ENCODE measurements around the gene KIAA0319L. TPM values are rescaled to one million over a fixed set of nuclear protein-coding genes. Genes with fewer than 3 reads are reported as not detected.

KIAA0319L gene
- total RNA-seq, 1 experiment from 2014 or later: 46.4 TPM

DNA sequence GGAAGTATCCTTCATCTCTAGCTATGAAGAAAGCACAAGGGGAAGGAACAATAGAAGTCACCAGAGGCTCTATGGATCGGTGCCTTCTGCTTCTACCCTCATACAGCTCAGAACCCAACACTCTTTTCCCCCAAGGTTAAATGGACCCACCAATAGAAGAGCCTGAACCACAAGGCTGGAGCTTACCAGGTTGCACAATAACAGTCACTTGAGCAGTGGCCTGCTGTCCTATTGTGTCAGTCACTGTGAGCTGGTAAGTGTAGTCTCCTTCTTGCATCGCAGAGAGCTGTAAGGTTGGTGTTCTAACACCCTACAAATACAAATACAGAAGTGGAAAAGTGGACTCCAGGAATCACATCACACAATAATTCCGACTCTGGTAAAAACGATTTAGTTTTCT lies 103.0 kb downstream of the KIAA0319L start:
- no peak overlapping the region for H3K27ac ChIP-seq (ENCODE audit: insufficient read length, low read depth, low read length)
- Mint-ChIP-seq H3K27ac (peak overlapping the region in 1 of 3 experiments; percentile 66; a peak in 1 of 7 replicates), H3K27me3 (ENCODE audit: low read depth) (no peaks in the 10 kb centered on the region), H3K4me3 (no peak overlapping the region), H3K9me3 (no peaks in the 10 kb centered on the region), H3K36me3 (ENCODE audit: insufficient read depth in 1 of 3, low read depth in 3 of 3) (peaks cover 20 to 53% (median 50%) of the 10 kb centered on the region in 3 experiments; a peak in 6 of 7 replicates), H3K4me1 (no peaks in the 10 kb centered on the region)
- no peak overlapping the region for H3K4me2 ChIP-seq (ENCODE audit: insufficient read depth, insufficient read length, low read length)
- H3K23ac ChIP-seq (ENCODE audit: insufficient read length, low read depth, low read length): no peak overlapping the region
- no peak overlapping the region for H2BK5ac ChIP-seq (ENCODE audit: insufficient read length, low read length)
- no CpG with 5 or more reads among the region's 4 CpGs for WGBS (ENCODE audit: extremely low coverage, insufficient read length, low lambda C conversion rate)
- no peak overlapping the region for H2BK15ac ChIP-seq (ENCODE audit: low read depth, low read length)
- no peak overlapping the region for H2AFZ ChIP-seq (ENCODE audit: low read length)
- H2AK5ac ChIP-seq (ENCODE audit: insufficient read length, low read length): no peak overlapping the region
- H2BK120ac ChIP-seq (ENCODE audit: low read depth, low read length, poor library complexity, severe bottlenecking): no peak overlapping the region
- H3K4ac ChIP-seq (ENCODE audit: low read depth, low read length): no peak overlapping the region
- H3K9ac ChIP-seq (ENCODE audit: extremely low read depth, insufficient read length, low read length): no peak overlapping the region
- no peaks in the 10 kb centered on the region for H3K27me3 ChIP-seq (ENCODE audit: insufficient read depth, low read length)
- H3K4me1 ChIP-seq (ENCODE audit: insufficient read depth, low read length): no peaks in the 10 kb centered on the region
- no peak overlapping the region for H2BK20ac ChIP-seq (ENCODE audit: low read depth, low read length, poor library complexity, severe bottlenecking)
- H3K79me2 ChIP-seq (ENCODE audit: insufficient read depth, low read length): no peaks in the 10 kb centered on the region
- H3T11ph ChIP-seq (ENCODE audit: low read length): no peak overlapping the region
- no peak overlapping the region for H4K5ac ChIP-seq (ENCODE audit: insufficient read length, low read depth, low read length)
- no peaks in the 10 kb centered on the region for H3K9me3 ChIP-seq (ENCODE audit: control insufficient read depth, low read depth, low read length)
- DNase-seq: no peak
- H4K20me1 ChIP-seq (ENCODE audit: control insufficient read depth, insufficient read depth, insufficient read length): no peaks in the 10 kb centered on the region
- no peak overlapping the region for H4K8ac ChIP-seq (replicated peaks; ENCODE audit: insufficient read length, low read depth, low read length)
- no peaks in the 10 kb centered on the region for H3K23me2 ChIP-seq (ENCODE audit: insufficient read length, low read depth, low read length, poor library complexity, severe bottlenecking)
- no peak overlapping the region for H3K18ac ChIP-seq (ENCODE audit: insufficient read length, low read depth, low read length)
- no peak overlapping the region for H4K91ac ChIP-seq (ENCODE audit: insufficient read length, low read depth, low read length)
- no peak overlapping the region for H2BK12ac ChIP-seq (ENCODE audit: insufficient read length, low read depth, low read length)
- TF ChIP-seq, protein P1, sequence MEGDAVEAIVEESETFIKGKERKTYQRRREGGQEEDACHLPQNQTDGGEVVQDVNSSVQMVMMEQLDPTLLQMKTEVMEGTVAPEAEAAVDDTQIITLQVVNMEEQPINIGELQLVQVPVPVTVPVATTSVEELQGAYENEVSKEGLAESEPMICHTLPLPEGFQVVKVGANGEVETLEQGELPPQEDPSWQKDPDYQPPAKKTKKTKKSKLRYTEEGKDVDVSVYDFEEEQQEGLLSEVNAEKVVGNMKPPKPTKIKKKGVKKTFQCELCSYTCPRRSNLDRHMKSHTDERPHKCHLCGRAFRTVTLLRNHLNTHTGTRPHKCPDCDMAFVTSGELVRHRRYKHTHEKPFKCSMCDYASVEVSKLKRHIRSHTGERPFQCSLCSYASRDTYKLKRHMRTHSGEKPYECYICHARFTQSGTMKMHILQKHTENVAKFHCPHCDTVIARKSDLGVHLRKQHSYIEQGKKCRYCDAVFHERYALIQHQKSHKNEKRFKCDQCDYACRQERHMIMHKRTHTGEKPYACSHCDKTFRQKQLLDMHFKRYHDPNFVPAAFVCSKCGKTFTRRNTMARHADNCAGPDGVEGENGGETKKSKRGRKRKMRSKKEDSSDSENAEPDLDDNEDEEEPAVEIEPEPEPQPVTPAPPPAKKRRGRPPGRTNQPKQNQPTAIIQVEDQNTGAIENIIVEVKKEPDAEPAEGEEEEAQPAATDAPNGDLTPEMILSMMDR (conservative IDR thresholded peaks at IDR 0.05): no peak
- no peaks in the 10 kb centered on the region for H3K79me1 ChIP-seq (ENCODE audit: insufficient read depth, low read depth, low read length, poor library complexity, severe bottlenecking)
- no peak overlapping the region for H3K56ac ChIP-seq (ENCODE audit: insufficient read length, low read depth, low read length)
- no peak overlapping the region for H3K14ac ChIP-seq (ENCODE audit: insufficient read depth, low read length)

All from H9 (cell line).